Choroid plexus epithelial cell (primary cell): ENCODE results near the gene ATL1.

Experiments used
- DNase-seq: peaks from one replicate; pipeline ENCODE4 v3.0.0-alpha.2; 2010; ENCODE audit warnings: low read depth
- H3K4me3 ChIP-seq: 2 replicates; pipeline ENCODE4 v1.5.1; 2011; ENCODE audit warnings: low read depth, mild to moderate bottlenecking, control low read depth, low read length, moderate library complexity
- TF ChIP-seq, protein P1 (sequence below): conservative IDR thresholded peaks from 2 replicates; pipeline ENCODE4 v1.5.1; 2011; ENCODE audit warnings: low read depth, mild to moderate bottlenecking, control low read depth, inconsistent platforms, low read length, moderate library complexity

Gene ATL1

DNA sequence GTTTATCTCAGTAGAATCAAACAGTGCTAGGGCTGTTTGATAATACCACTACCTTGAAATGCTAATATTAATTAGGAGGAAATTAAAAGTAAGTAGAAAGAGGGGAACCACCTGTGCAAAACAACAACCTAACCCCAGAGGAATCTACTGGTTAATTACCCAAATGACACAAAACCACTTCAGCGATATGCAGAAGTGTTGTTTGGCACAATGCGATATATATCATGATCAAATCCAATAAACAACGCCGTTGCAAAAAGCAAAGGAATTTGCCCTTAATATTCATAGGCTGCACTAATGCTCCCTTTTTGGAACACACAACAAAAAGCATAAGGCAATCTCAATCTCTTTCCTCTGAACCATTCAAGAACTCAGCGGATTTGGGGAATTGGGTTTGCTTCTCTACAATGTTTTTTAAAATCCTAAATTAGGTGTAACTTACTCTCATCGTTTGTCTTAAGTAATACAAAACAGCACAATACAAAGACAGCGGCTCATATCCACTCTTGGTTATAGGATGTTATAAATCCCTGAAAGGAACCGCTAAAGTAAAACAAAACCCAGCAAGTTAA is 29.1 kb upstream of the ATL1 start:
- peak; percentile 12 for DNase-seq
- TF ChIP-seq, protein P1, sequence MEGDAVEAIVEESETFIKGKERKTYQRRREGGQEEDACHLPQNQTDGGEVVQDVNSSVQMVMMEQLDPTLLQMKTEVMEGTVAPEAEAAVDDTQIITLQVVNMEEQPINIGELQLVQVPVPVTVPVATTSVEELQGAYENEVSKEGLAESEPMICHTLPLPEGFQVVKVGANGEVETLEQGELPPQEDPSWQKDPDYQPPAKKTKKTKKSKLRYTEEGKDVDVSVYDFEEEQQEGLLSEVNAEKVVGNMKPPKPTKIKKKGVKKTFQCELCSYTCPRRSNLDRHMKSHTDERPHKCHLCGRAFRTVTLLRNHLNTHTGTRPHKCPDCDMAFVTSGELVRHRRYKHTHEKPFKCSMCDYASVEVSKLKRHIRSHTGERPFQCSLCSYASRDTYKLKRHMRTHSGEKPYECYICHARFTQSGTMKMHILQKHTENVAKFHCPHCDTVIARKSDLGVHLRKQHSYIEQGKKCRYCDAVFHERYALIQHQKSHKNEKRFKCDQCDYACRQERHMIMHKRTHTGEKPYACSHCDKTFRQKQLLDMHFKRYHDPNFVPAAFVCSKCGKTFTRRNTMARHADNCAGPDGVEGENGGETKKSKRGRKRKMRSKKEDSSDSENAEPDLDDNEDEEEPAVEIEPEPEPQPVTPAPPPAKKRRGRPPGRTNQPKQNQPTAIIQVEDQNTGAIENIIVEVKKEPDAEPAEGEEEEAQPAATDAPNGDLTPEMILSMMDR: no peak
- H3K4me3 ChIP-seq: peak overlapping the region; percentile 95

DNA sequence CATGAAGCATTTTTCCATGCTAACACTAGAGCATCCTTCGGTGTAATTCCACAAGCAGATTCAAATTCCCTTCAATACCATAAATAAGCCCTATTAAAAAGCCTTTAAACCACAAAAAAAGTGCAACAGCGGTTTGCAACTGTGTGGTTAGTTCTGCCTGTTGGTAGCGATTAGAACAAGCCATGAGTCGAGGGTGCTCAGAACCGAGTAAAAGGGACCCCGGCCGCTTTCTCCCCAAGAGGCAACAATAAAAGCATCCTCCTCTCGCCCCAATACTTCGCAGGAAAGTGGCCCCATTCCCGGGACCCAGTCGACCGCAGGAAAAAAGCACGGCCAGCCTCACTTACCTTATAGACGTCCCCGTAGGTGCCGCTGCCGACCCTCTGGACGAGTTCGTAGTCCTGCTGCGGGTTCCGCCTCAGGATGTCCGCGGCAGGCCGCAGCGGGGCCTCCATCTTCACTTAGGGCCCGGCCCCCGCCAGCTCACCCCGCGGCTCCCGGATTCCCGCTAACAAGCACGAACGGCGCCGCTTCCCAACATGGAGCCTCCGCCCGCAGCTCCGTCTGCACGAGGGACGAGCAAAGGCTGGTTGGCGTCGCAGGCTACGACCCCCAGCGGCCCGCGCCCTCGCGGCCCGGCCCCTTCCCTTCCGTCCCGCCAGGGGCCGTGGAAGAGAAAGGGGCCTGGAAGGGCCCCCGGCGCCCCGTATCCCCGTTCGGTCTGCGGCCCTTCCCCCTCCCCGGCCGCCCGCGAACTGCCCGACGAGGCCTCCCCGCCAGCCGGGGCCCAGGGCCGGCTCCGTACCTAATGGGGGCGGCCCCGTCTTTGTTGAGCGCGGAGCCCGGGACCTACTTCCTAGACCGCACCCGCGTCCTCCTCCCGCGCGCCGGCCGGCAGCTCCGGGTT is 28.1 kb upstream of the ATL1 start:
- peak; percentile 49 for DNase-seq
- peak overlapping the region; percentile 95 for H3K4me3 ChIP-seq
- TF ChIP-seq, protein P1: no peak

DNA sequence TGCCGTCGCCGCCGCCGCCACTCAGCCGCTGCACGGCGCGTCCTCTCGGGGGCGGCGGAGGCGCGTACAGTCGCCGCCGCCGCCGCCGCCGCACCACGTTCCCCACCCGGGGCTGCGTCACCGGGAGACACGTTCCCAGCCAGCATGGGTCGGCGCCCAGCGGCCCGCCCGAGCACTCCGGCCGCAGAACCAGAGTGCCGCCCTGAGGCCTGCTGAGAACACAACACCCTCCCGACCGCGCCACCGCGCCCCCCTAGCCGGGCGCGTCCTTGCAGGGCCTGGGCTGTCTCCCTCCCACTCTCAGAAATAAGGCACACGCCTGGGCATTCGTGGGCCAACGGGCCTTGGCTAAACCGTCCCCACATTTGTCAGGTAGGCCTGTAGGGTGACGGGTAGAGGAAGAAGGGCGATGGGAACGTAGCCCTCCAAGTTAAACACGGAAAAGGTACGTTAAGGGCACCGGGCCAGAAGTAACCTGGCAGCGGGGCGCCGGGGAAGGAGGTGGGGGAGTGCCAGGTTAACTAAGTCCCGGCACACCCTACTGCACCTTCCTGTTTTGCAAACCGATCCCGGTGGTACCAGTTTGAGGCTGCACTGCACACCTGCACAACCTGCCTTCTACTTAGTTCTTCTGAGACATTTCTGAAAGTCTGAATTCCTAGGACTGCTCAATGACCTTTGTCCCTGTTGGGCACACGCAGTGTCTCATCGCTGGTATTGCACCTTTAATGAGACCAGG is 27.3 kb upstream of the ATL1 start, which contains the start of gene MAP4K5:
MAP4K5 (minus strand) TSS at position 68 of the 739 bp plus-strand sequence. CDS start 520 bp downstream, outside the sequence.
- TF ChIP-seq, protein P1: peak; percentile 79
- peak within 1 kb of the TSS; percentile 95 for H3K4me3 ChIP-seq
- peak; percentile 93 for DNase-seq

DNA sequence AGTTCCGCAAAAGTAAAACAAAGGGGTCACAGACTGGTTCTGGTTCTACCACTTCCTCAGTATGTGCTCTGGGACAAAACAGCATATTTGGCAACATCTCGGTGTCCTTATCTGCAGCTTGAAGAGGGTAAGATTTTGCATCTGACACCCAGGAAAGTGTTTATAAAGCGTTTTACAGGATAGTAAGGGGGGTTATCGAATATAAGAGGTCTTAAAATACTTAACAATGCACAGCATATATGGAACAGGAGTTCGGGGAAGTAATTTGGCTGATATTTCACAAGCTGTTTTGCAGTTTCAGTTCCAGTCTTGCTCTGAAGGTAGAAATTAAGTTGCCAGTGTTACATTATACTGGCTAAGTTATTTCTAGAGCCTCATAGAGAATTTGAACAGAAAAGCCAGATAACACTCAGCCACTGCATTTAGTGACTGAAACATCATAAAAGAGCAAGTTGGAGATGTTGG is 26.7 kb upstream of the ATL1 start:
- TF ChIP-seq, protein P1: no peak
- DNase-seq: no peak
- H3K4me3 ChIP-seq: peak overlapping the region; percentile 95

DNA sequence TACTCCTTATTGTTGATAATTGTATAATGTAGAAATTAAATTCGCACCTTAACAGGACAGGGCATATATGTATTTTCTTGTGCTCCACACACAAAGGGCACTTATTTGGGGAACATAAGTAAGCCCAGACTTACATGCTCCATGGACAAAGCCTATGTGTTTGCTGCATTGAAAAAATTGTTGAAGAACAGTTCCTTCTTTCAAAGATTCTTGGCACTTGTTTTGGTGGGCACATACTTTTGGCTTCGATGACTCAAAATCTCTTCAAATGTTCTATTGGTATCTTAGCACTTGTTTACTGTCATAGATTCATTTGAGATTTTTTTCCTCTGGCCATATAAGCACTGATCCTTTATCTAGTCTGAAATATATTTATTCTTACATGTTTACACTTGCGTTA is 26.1 kb upstream of the ATL1 start:
- H3K4me3 ChIP-seq: no peak overlapping the region
- no peak for DNase-seq
- TF ChIP-seq, protein P1: no peak

DNA sequence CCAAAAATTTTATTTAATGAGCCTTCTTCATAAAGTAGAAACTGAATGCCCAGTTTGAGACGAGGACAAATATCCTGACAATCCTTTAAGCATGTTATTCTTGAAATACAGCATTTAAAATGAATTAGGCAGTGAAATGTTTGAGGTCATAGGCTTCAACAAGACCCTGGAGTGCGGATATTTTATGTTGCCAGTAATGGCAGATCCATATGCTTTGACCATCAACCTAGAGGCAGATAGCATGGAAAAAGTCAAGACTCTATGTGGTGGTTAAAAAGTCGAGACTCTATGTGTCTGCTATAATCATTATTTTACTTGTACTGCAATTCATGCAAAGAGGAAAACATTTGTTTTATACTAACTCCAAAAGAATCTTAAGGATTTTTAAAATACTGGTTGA is 25.5 kb upstream of the ATL1 start:
- H3K4me3 ChIP-seq: no peak overlapping the region
- DNase-seq: no peak
- TF ChIP-seq, protein P1: no peak
